A673 (cell line): ENCODE measurements around the gene ARHGAP24. TPM values are rescaled to one million over a fixed set of nuclear protein-coding genes. Genes with fewer than 3 reads are reported as not detected.

ENCODE experiments used
- BruUV-seq: library from RNA; stranded (reverse); fragments of 400-500 nt; replicated peaks from 2 replicates; lab custom pipeline; 2021; lab: Mats Ljungman, UMichigan
- CTCF ChIA-PET: fragments of 300-600 bp; sonication (Branson Sonifier 250); formaldehyde crosslinking; loops from one replicate; lab custom pipeline; 2022; ENCODE audit warnings: antibody characterized with exemption; lab: Charles Lee
- POLR2A ChIA-PET: fragments of 300-600 bp; sonication (Branson Sonifier 250); formaldehyde crosslinking; loops from one replicate; lab custom pipeline; 2022; ENCODE audit warnings: antibody characterized with exemption; ENCODE audit not compliant: low non-redundant PET; lab: Charles Lee
- DNase-seq: peaks from one replicate; pipeline ENCODE4 v3.0.0-alpha.2; 2015; ENCODE audit warnings: low spot score
- H3K27ac ChIP-seq: fragments of 200-600 bp; sonication (generic); 2 replicates; pipeline ENCODE4 v1.5.1; 2016; ENCODE audit warnings: mixed run types, low read depth, mild to moderate bottlenecking, mixed read lengths, antibody characterized with exemption, low read length; ENCODE audit not compliant: poor library complexity, severe bottlenecking
- H3K27me3 ChIP-seq: fragments of 200-600 bp; sonication (generic); replicated peaks from 2 replicates; pipeline ENCODE4 v1.6.1; 2017; ENCODE audit warnings: mixed run types, low read depth, mild to moderate bottlenecking, mixed read lengths, antibody characterized with exemption, low read length; ENCODE audit not compliant: insufficient read depth, poor library complexity
- H3K36me3 ChIP-seq: fragments of 200-600 bp; sonication (generic); 2 replicates; pipeline ENCODE4 v1.6.1; 2016; ENCODE audit warnings: mixed run types, mild to moderate bottlenecking, mixed read lengths, antibody characterized with exemption, low read length; ENCODE audit not compliant: insufficient read depth, poor library complexity, severe bottlenecking
- H3K4me1 ChIP-seq: fragments of 200-600 bp; sonication (generic); 2 replicates; pipeline ENCODE4 v1.6.1; 2017; ENCODE audit warnings: mixed run types, mild to moderate bottlenecking, mixed read lengths, antibody characterized with exemption, low read length; ENCODE audit not compliant: insufficient read depth, poor library complexity, severe bottlenecking
- H3K4me3 ChIP-seq: fragments of 200-600 bp; sonication (generic); 2 replicates; pipeline ENCODE4 v1.5.1; 2016; ENCODE audit warnings: low read depth, mixed run types, mild to moderate bottlenecking, mixed read lengths, low read length; ENCODE audit not compliant: poor library complexity, severe bottlenecking
- H3K9me3 ChIP-seq: fragments of 200-600 bp; sonication (generic); 2 replicates; pipeline ENCODE4 v1.6.1; 2016; ENCODE audit warnings: mixed run types, low read depth, mild to moderate bottlenecking, mixed read lengths, antibody characterized with exemption, low read length; ENCODE audit not compliant: poor library complexity, severe bottlenecking
- CTCF ChIP-seq: fragments of 300-800, 200-600 bp; sonication (generic); conservative IDR thresholded peaks from 2 replicates; pipeline ENCODE4 v1.5.1; 2017; ENCODE audit warnings: low read depth, mild to moderate bottlenecking, antibody characterized with exemption, low read length, moderate library complexity, mixed read lengths
- EZH2 ChIP-seq: fragments of 200-600 bp; sonication (generic); IDR thresholded peaks from 2 replicates; pipeline ENCODE4 v1.6.1; 2017; ENCODE audit warnings: borderline replicate concordance, low read depth, mild to moderate bottlenecking, mixed read lengths, antibody characterized with exemption, low read length; ENCODE audit not compliant: poor library complexity, severe bottlenecking
- intact Hi-C: fragments of 100-400 bp; cut with micrococcal nuclease; formaldehyde crosslinking; loops from one replicate; pipeline ENCODE4 v1.10.0; 2022; ENCODE audit not compliant: unreplicated experiment
- total RNA-seq: library from RNA; stranded (reverse); gene quantifications from 2 replicates; pipeline ENCODE4 v1.2.3, GENCODE V29; 2021

The ARHGAP24 gene
- total RNA-seq, 1 experiment from 2014 or later: 5.8 TPM

- no peak for DNase-seq
- H3K36me3 ChIP-seq: no peaks in the 10 kb centered on the region
- no peaks in the 10 kb centered on the region for H3K9me3 ChIP-seq
- no peaks in the 10 kb centered on the region for H3K27me3 ChIP-seq
- no peak overlapping the region for H3K27ac ChIP-seq
- no peak overlapping the region for H3K4me3 ChIP-seq
- intact Hi-C loops: no loop called here
- CTCF ChIA-PET: no interaction called here
- no peaks in the 10 kb centered on the region for H3K4me1 ChIP-seq
- BruUV-seq: no TSS peak
- POLR2A ChIA-PET: no interaction called here
- TF ChIP-seq EZH2 (no peak), CTCF (no peak)
Measured at GRCh38 chr4:85861064-85861765, 386.3 kb downstream of the ARHGAP24 start.

GRCh38 chr4:85862896-85863295, 387.9 kb downstream of the ARHGAP24 start:
- H3K9me3 ChIP-seq: no peaks in the 10 kb centered on the region
- intact Hi-C loops: no loop called here
- POLR2A ChIA-PET: no interaction called here
- no TSS peak for BruUV-seq
- no peaks in the 10 kb centered on the region for H3K27me3 ChIP-seq
- H3K27ac ChIP-seq: no peak overlapping the region
- no peaks in the 10 kb centered on the region for H3K36me3 ChIP-seq
- no peak for DNase-seq
- TF ChIP-seq CTCF (no peak), EZH2 (no peak)
- no peaks in the 10 kb centered on the region for H3K4me1 ChIP-seq
- no peak overlapping the region for H3K4me3 ChIP-seq
- CTCF ChIA-PET: no interaction called here

GRCh38 chr4:85864259-85865205, 389.6 kb downstream of the ARHGAP24 start:
- POLR2A ChIA-PET: no interaction called here
- intact Hi-C loops: no loop called here
- H3K4me3 ChIP-seq: no peak overlapping the region
- H3K27me3 ChIP-seq: no peaks in the 10 kb centered on the region
- CTCF ChIA-PET: no interaction called here
- H3K9me3 ChIP-seq: no peaks in the 10 kb centered on the region
- H3K4me1 ChIP-seq: no peaks in the 10 kb centered on the region
- H3K27ac ChIP-seq: no peak overlapping the region
- peak; percentile 12 for DNase-seq
- BruUV-seq: no TSS peak
- TF ChIP-seq EZH2: no peak
- no peaks in the 10 kb centered on the region for H3K36me3 ChIP-seq
